OCI-LY7 (cell line): Measurements from ENCODE around the gene CCDC15. TPM values are rescaled to one million over a fixed set of nuclear protein-coding genes. Genes with fewer than 3 reads are reported as not detected.

Source experiments
- BruUV-seq: library from RNA; stranded (reverse); fragments of 400-500 nt; replicated peaks from 2 replicates; lab custom pipeline; 2021; lab: Mats Ljungman, UMichigan
- CTCF ChIA-PET: fragments of 300-600 bp; sonication (Branson Sonifier 250); formaldehyde crosslinking; loops from one replicate; lab custom pipeline; 2022; ENCODE audit warnings: antibody characterized with exemption; ENCODE audit not compliant: unreplicated experiment; lab: Charles Lee
- POLR2A ChIA-PET: fragments of 300-600 bp; sonication (Branson Sonifier 250); formaldehyde crosslinking; loops from one replicate; lab custom pipeline; 2022; ENCODE audit warnings: antibody characterized with exemption; lab: Charles Lee
- DNase-seq: peaks from one replicate; pipeline ENCODE4 v3.0.0-alpha.2; 2015; ENCODE audit warnings: low spot score
- H2AFZ ChIP-seq: fragments of 200-600 bp; sonication (generic), shearing (Covaris generic); 2 replicates; pipeline ENCODE4 v1.6.1; 2014; ENCODE audit warnings: mild to moderate bottlenecking, antibody characterized with exemption, low read length, moderate library complexity
- H3K27ac ChIP-seq: fragments of 200-600 bp; sonication (generic); 2 replicates; pipeline ENCODE4 v1.5.1; 2014; ENCODE audit warnings: mixed run types, low read depth, mild to moderate bottlenecking, moderate library complexity, low read length, inconsistent platforms; ENCODE audit not compliant: poor library complexity, severe bottlenecking
- H3K36me3 ChIP-seq: fragments of 200-600 bp; sonication (generic); 2 replicates; pipeline ENCODE4 v1.6.1; 2014; ENCODE audit warnings: mild to moderate bottlenecking, antibody characterized with exemption, low read length, moderate library complexity, mixed read lengths; ENCODE audit not compliant: insufficient read depth
- H3K4me1 ChIP-seq: fragments of 200-600 bp; sonication (generic); 2 replicates; pipeline ENCODE4 v1.5.1; 2014; ENCODE audit warnings: mild to moderate bottlenecking, low read length; ENCODE audit not compliant: insufficient read depth, poor library complexity, severe bottlenecking
- H3K4me2 ChIP-seq: fragments of 200-600 bp; sonication (generic); 2 replicates; pipeline ENCODE4 v1.6.1; 2014; ENCODE audit warnings: mild to moderate bottlenecking, low read length
- H3K4me3 ChIP-seq: fragments of 200-600 bp; sonication (generic); 2 replicates; pipeline ENCODE4 v1.5.1; 2014; ENCODE audit warnings: mild to moderate bottlenecking, low read depth, low read length; ENCODE audit not compliant: poor library complexity, severe bottlenecking
- H3K79me2 ChIP-seq: fragments of 200-600 bp; sonication (generic); 2 replicates; pipeline ENCODE4 v1.6.1; 2016; ENCODE audit warnings: low read depth, mild to moderate bottlenecking, low read length, moderate library complexity, mixed read lengths; ENCODE audit not compliant: insufficient read depth
- H3K9me2 ChIP-seq: fragments of 200-600 bp; sonication (generic); 2 replicates; pipeline ENCODE4 v1.6.1; 2016; ENCODE audit warnings: mild to moderate bottlenecking, low read length, mixed read lengths; ENCODE audit not compliant: insufficient read depth
- H3K9me3 ChIP-seq: fragments of 200-600 bp; sonication (generic); 2 replicates; pipeline ENCODE4 v1.6.1; 2014; ENCODE audit warnings: mild to moderate bottlenecking, mixed run types, low read length, mixed read lengths
- H4K20me1 ChIP-seq: fragments of 200-600 bp; sonication (generic); 2 replicates; pipeline ENCODE4 v1.6.1; 2014; ENCODE audit warnings: mild to moderate bottlenecking, antibody characterized with exemption, low read length, moderate library complexity, mixed read lengths; ENCODE audit not compliant: insufficient read depth
- EZH2phosphoT487 ChIP-seq: fragments of 200-600 bp; sonication (generic); IDR thresholded peaks from 2 replicates; pipeline ENCODE4 v1.6.1; 2018; ENCODE audit warnings: low read depth, borderline replicate concordance, mild to moderate bottlenecking, mixed run types, antibody characterized with exemption, low read length, moderate library complexity, mixed read lengths
- intact Hi-C: fragments of 100-400 bp; cut with micrococcal nuclease; formaldehyde crosslinking; loops from one replicate; pipeline ENCODE4 v1.10.0; 2022; ENCODE audit not compliant: unreplicated experiment
- total RNA-seq, 2 experiments: library from RNA; depleted of rRNA in 1 of 2; stranded (reverse); fragments of >200 nt in 1 of 2; shearing (Covaris generic) in 1 of 2; gene quantifications; 2 replicates each; pipeline ENCODE4 v1.2.3, GENCODE V29; 2014 to 2022
- TF ChIP-seq, protein P1 (sequence below): fragments of 200-600 bp; sonication (generic); conservative IDR thresholded peaks from 2 replicates; pipeline ENCODE4 v1.5.1; 2014; ENCODE audit warnings: mild to moderate bottlenecking, antibody characterized with exemption, low read length, moderate library complexity, mixed read lengths

Gene CCDC15
- total RNA-seq, 2 experiments from 2014 or later: 9.6 to 10.6 TPM

DNA sequence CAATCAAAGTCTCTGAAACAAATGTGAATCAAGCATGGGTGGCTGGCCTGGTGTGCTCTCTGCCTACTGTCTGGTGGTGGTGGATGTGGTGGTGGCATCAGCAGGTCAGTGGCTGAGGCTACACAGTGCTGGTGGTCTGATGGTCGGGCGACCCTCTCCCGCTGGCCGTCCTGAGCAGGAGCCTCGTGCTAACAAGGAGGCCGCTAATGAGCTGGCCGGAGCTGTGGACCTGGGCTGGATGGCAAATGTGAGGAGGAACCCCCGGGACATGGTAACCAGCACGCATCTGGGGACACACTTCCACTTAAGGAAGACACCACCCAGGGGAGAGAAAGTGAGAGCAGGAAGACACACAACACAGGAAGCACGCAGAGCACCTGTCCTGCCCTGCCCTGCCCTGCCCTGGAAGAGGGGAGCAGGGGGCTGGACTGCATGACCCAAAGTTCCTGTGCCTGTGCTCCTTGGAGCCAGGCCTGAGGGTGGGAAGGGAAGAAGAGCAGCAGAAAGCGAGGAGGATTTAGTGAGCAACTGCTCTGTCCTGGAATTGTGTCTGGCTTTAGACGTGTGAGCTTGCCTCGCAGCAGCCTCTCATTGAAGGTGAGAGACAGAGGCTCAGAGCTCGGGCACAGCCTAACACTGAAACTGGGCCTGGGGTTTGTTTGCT is 132.8 kb downstream of the CCDC15 start:
- Histone ChIP-seq H3K4me2 (no peak overlapping the region), H2AFZ (no peak overlapping the region), H3K9me2 (no peaks in the 10 kb centered on the region), H4K20me1 (no peaks in the 10 kb centered on the region), H3K4me3 (no peak overlapping the region), H3K4me1 (no peaks in the 10 kb centered on the region), H3K9me3 (no peaks in the 10 kb centered on the region), H3K27ac (no peak overlapping the region), H3K36me3 (no peaks in the 10 kb centered on the region), H3K79me2 (no peaks in the 10 kb centered on the region)
- intact Hi-C loops: no loop called here
- no peak for DNase-seq
- TF ChIP-seq, protein P1, sequence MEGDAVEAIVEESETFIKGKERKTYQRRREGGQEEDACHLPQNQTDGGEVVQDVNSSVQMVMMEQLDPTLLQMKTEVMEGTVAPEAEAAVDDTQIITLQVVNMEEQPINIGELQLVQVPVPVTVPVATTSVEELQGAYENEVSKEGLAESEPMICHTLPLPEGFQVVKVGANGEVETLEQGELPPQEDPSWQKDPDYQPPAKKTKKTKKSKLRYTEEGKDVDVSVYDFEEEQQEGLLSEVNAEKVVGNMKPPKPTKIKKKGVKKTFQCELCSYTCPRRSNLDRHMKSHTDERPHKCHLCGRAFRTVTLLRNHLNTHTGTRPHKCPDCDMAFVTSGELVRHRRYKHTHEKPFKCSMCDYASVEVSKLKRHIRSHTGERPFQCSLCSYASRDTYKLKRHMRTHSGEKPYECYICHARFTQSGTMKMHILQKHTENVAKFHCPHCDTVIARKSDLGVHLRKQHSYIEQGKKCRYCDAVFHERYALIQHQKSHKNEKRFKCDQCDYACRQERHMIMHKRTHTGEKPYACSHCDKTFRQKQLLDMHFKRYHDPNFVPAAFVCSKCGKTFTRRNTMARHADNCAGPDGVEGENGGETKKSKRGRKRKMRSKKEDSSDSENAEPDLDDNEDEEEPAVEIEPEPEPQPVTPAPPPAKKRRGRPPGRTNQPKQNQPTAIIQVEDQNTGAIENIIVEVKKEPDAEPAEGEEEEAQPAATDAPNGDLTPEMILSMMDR: no peak
- no peak for TF ChIP-seq EZH2phosphoT487
- CTCF ChIA-PET: interaction anchor here (1.0 kb wide), 1 partner anchor 14 kb away, joined by 3 read pairs; no protein-coding TSS in a partner anchor
- POLR2A ChIA-PET: interaction anchor here (0.7 kb wide), 1 partner anchor 14 kb away, joined by 3 read pairs; no protein-coding TSS in a partner anchor
- no TSS peak for BruUV-seq

DNA sequence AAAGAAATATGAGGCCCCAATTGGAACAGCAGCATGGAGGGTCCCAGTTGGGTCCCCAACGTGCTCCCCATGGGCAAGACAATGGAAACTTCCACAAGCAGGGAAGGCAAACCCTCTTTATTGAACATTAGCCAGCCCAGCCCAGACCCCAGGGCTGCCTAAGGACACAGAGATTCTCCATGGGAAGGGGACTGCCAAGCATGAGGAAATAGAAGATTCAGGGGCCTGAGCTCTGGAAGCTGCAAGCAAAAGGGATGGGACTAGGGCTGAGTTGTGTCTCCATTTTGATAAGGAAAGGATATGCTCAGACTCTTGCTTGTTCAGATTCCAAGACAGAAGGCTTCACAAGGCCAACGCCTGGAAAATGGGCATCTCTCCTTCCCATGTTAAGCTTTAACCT is 134.1 kb downstream of the CCDC15 start:
- Histone ChIP-seq H3K36me3 (no peaks in the 10 kb centered on the region), H3K9me3 (no peaks in the 10 kb centered on the region), H3K79me2 (no peaks in the 10 kb centered on the region), H3K4me2 (no peak overlapping the region), H3K27ac (no peak overlapping the region), H3K4me1 (no peaks in the 10 kb centered on the region), H2AFZ (no peak overlapping the region), H3K4me3 (no peak overlapping the region), H4K20me1 (no peaks in the 10 kb centered on the region), H3K9me2 (no peaks in the 10 kb centered on the region)
- intact Hi-C loops: no loop called here
- TF ChIP-seq EZH2phosphoT487: no peak
- TF ChIP-seq, protein P1: no peak
- ChIA-PET CTCF (no interaction called here), POLR2A (interaction anchor here (0.7 kb wide), 1 partner anchor 39 kb away, joined by 3 read pairs; no protein-coding TSS in a partner anchor)
- no peak for DNase-seq
- no TSS peak for BruUV-seq
